Hepatocyte (in vitro differentiated cells): ENCODE results near the gene LNX1. TPM values are rescaled to one million over a fixed set of nuclear protein-coding genes. Genes with fewer than 3 reads are reported as not detected.
A peak's percentile ranks its signal among the peaks of the same experiment; 100 is the strongest.

Experiments
- DNase-seq: peaks from one replicate; pipeline ENCODE4 v3.0.0-alpha.2; 2016; ENCODE audit warnings: low spot score
- H2AFZ ChIP-seq: fragments of 200-600 bp; sonication (generic); 2 replicates; pipeline ENCODE4 v1.6.0; 2016; ENCODE audit warnings: antibody characterized with exemption, mild to moderate bottlenecking
- H3K27ac ChIP-seq: fragments of 200-600 bp; sonication (generic); 2 replicates; pipeline ENCODE4 v1.5.1; 2016; ENCODE audit warnings: mild to moderate bottlenecking
- H3K27me3 ChIP-seq: fragments of 200-600 bp; sonication (generic); 2 replicates; pipeline ENCODE4 v1.6.1; 2016
- H3K36me3 ChIP-seq: fragments of 200-600 bp; sonication (generic); replicated peaks from 2 replicates; pipeline ENCODE4 v1.5.1; 2016; ENCODE audit warnings: low read depth; ENCODE audit not compliant: insufficient read depth
- H3K4me1 ChIP-seq: fragments of 200-600 bp; sonication (generic); 2 replicates; pipeline ENCODE4 v1.5.1; 2016; ENCODE audit warnings: mild to moderate bottlenecking, moderate library complexity; ENCODE audit not compliant: insufficient read depth
- H3K4me2 ChIP-seq: fragments of 200-600 bp; sonication (generic); 2 replicates; pipeline ENCODE4 v1.6.0; 2016
- H3K4me3 ChIP-seq: fragments of 200-600 bp; sonication (generic); 2 replicates; pipeline ENCODE4 v1.5.1; 2016; ENCODE audit warnings: mild to moderate bottlenecking
- H3K79me2 ChIP-seq: fragments of 200-600 bp; sonication (generic); 2 replicates; pipeline ENCODE4 v1.6.0; 2017; ENCODE audit warnings: mild to moderate bottlenecking
- H3K9me2 ChIP-seq: fragments of 200-600 bp; sonication (generic); replicated peaks from 2 replicates; pipeline ENCODE4 v1.6.0; 2017; ENCODE audit warnings: mild to moderate bottlenecking; ENCODE audit not compliant: insufficient read depth
- H3K9me3 ChIP-seq: fragments of 200-600 bp; sonication (generic); 2 replicates; pipeline ENCODE4 v1.5.1; 2016; ENCODE audit warnings: low read depth, mild to moderate bottlenecking
- H4K20me1 ChIP-seq: fragments of 200-600 bp; sonication (generic); 2 replicates; pipeline ENCODE4 v1.6.0; 2016; ENCODE audit warnings: mild to moderate bottlenecking; ENCODE audit not compliant: insufficient read depth, poor library complexity, severe bottlenecking
- CTCF ChIP-seq: fragments of 200-600 bp; sonication (generic); IDR thresholded peaks from 2 replicates; pipeline ENCODE4 v1.5.1; 2016; ENCODE audit warnings: antibody characterized with exemption, mild to moderate bottlenecking; ENCODE audit not compliant: poor library complexity
- EZH2 ChIP-seq: fragments of 200-600 bp; sonication (generic); IDR thresholded peaks from 2 replicates; pipeline ENCODE4 v1.6.1; 2016; ENCODE audit warnings: antibody characterized with exemption, mild to moderate bottlenecking, borderline replicate concordance
- EZH2phosphoT487 ChIP-seq: fragments of 200-600 bp; sonication (generic); IDR thresholded peaks from one replicate; pipeline ENCODE4 v1.6.1; 2018; ENCODE audit warnings: antibody characterized with exemption, mild to moderate bottlenecking, low read depth, moderate library complexity; ENCODE audit not compliant: unreplicated experiment, severe bottlenecking
- WGBS: methylation state at CpG from one replicate; pipeline ENCODE4 v1.1.6; 2016; ENCODE audit warnings: low lambda C conversion rate; ENCODE audit errors: missing lambda C conversion rate; 5-methylcytosine and 5-hydroxymethylcytosine counted together
- polyA plus RNA-seq: library from polyadenylated mRNA; unstranded; fragments of >200 nt; fragmentation: Nextera tagmentation; extraction: Ambion mirVana; gene quantifications from 2 replicates; pipeline ENCODE4 v1.2.1, GENCODE V29; 2016
- total RNA-seq: library from RNA; depleted of rRNA; stranded (reverse); fragments of >200 nt; gene quantifications from 2 replicates; pipeline ENCODE4 v1.2.3, GENCODE V29; 2014

LNX1 gene
- total and polyA plus RNA-seq, 2 experiments from 2014 or later = 8.4 to 16.7 TPM

- peaks cover 5% of the 10 kb centered on the region for H3K36me3 ChIP-seq
- DNase-seq = no peak
- WGBS = 87% methylated on average over 3 of the region's 3 CpGs
- no peak overlapping the region for H3K4me2 ChIP-seq
- H2AFZ ChIP-seq = no peak overlapping the region
- H3K9me2 ChIP-seq = no peaks in the 10 kb centered on the region
- peaks cover 6% of the 10 kb centered on the region for H3K4me1 ChIP-seq
- no peak overlapping the region for H3K4me3 ChIP-seq
- H3K27me3 ChIP-seq = no peaks in the 10 kb centered on the region
- no peak overlapping the region for H3K27ac ChIP-seq
- H3K9me3 ChIP-seq = no peaks in the 10 kb centered on the region
- no peak for TF ChIP-seq EZH2phosphoT487
- TF ChIP-seq EZH2 = no peak
- TF ChIP-seq CTCF = no peak
- peaks cover 9% of the 10 kb centered on the region for H3K79me2 ChIP-seq
- no peaks in the 10 kb centered on the region for H4K20me1 ChIP-seq
Observed at GRCh38 chr4:53450773-53451172, 140.5 kb downstream of the LNX1 start.

DNA sequence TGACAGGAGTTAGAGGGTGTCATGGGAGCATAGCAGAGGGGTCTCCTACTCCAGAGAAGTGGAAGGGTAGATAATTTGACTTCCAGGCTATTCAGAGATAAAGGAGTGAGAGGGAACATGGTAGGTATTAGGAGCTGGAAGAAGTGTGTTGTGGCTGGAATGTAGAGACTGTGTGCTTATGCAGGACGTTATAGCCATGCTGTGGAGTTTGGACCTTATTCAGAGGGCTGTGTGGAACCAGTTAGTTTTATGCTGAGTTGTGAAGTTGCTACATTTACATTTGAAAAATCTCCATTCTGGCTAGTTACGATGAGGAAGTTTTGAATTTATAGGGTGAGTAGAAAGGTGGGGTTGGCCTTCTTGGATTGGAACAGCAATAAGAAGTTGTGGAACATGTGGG is 146.3 kb downstream of the LNX1 start:
- Histone ChIP-seq H2AFZ (no peak overlapping the region), H3K79me2 (peaks cover 36% of the 10 kb centered on the region), H3K27me3 (no peaks in the 10 kb centered on the region), H3K9me2 (no peaks in the 10 kb centered on the region), H3K4me1 (no peaks in the 10 kb centered on the region), H3K4me2 (no peak overlapping the region), H4K20me1 (no peaks in the 10 kb centered on the region), H3K27ac (peak overlapping the region; percentile 65), H3K9me3 (no peaks in the 10 kb centered on the region), H3K36me3 (peaks cover 3% of the 10 kb centered on the region), H3K4me3 (no peak overlapping the region)
- peak; percentile 11 for DNase-seq
- WGBS = 87% methylated on average over 2 of the region's 2 CpGs
- no peak for TF ChIP-seq EZH2phosphoT487
- TF ChIP-seq EZH2 = no peak
- no peak for TF ChIP-seq CTCF

GRCh38 chr4:53441564-53441963 is 149.7 kb downstream of the LNX1 start:
- H3K9me2 ChIP-seq = no peaks in the 10 kb centered on the region
- H3K27me3 ChIP-seq = no peaks in the 10 kb centered on the region
- 100% methylated on average over 1 of the region's 1 CpG for WGBS

More at GRCh38 chr4:53441564-53441963, 149.7 kb downstream of the LNX1 start:
- Histone ChIP-seq H3K4me1 (no peaks in the 10 kb centered on the region), H3K27ac (no peak overlapping the region), H3K4me2 (no peak overlapping the region), H4K20me1 (no peaks in the 10 kb centered on the region), H3K4me3 (no peak overlapping the region), H3K9me3 (no peaks in the 10 kb centered on the region), H3K79me2 (peaks cover 47% of the 10 kb centered on the region), H3K36me3 (peaks cover 3% of the 10 kb centered on the region), H2AFZ (no peak overlapping the region)
- no peak for DNase-seq
- TF ChIP-seq EZH2phosphoT487 = no peak
- TF ChIP-seq CTCF = no peak
- TF ChIP-seq EZH2 = no peak
